Keratinocyte (primary cell): ENCODE data around the gene ARHGAP24. TPM values are rescaled to one million over a fixed set of nuclear protein-coding genes. Genes with fewer than 3 reads are reported as not detected.

Experiments used
- DNase-seq: peaks from one replicate; pipeline ENCODE4 v3.0.0-alpha.2; 2011; ENCODE audit warnings: low read depth, missing footprints, low spot score
- FAIRE-seq: peaks from 2 replicates; lab custom pipeline; 2011; peaks lifted over from hg19 to GRCh38; lab: Jason Lieb, UNC
- H2AFZ ChIP-seq: 2 replicates; pipeline ENCODE4 v1.6.0; 2012; ENCODE audit warnings: low read length, control low read depth, inconsistent platforms; ENCODE audit not compliant: control insufficient read depth
- H3K27ac ChIP-seq: 2 replicates; pipeline ENCODE4 v1.5.1; 2011; ENCODE audit warnings: low read length; ENCODE audit not compliant: control insufficient read depth, insufficient read depth
- H3K27me3 ChIP-seq: 3 replicates; pipeline ENCODE4 v1.6.0; 2011; ENCODE audit warnings: low read length; ENCODE audit not compliant: control insufficient read depth, insufficient read depth; ENCODE audit errors: extremely low read depth
- H3K36me3 ChIP-seq, 2 experiments: 2 replicates in 1 of 2; 3 replicates in 1 of 2; pipeline ENCODE4 v1.5.1; 2011; ENCODE audit warnings: low read length in 2 of 2, mild to moderate bottlenecking in 1 of 2; ENCODE audit not compliant: control insufficient read depth in 2 of 2, insufficient read depth in 2 of 2; ENCODE audit errors: extremely low read depth in 1 of 2
- H3K4me1 ChIP-seq: 3 replicates; pipeline ENCODE4 v1.5.1; 2011; ENCODE audit warnings: low read length; ENCODE audit not compliant: control insufficient read depth, insufficient read depth; ENCODE audit errors: extremely low read depth
- H3K4me2 ChIP-seq: 3 replicates; pipeline ENCODE4 v1.6.0; 2011; ENCODE audit warnings: low read depth, low read length; ENCODE audit not compliant: control insufficient read depth, insufficient read depth; ENCODE audit errors: extremely low read depth
- H3K4me3 ChIP-seq, 3 experiments: fragments of 200-600 bp in 1 of 3; sonication (generic) in 1 of 3; 2 replicates in 2 of 3; 3 replicates in 1 of 3; pipeline ENCODE4 v1.5.1; 2011 to 2016; ENCODE audit warnings: low read length in 3 of 3, mild to moderate bottlenecking in 3 of 3, control low read depth in 2 of 3, inconsistent platforms in 1 of 3, low read depth in 1 of 3, mixed read lengths in 1 of 3, mixed run types in 1 of 3, moderate library complexity in 1 of 3; ENCODE audit not compliant: control insufficient read depth in 2 of 3, insufficient read depth in 2 of 3; ENCODE audit errors: extremely low read depth in 1 of 3
- H3K79me2 ChIP-seq: 2 replicates; pipeline ENCODE4 v1.6.0; 2012; ENCODE audit warnings: low read length; ENCODE audit not compliant: control insufficient read depth, insufficient read depth
- H3K9ac ChIP-seq: 3 replicates; pipeline ENCODE4 v1.6.0; 2011; ENCODE audit warnings: low read length; ENCODE audit not compliant: control insufficient read depth, insufficient read depth; ENCODE audit errors: extremely low read depth
- H3K9me1 ChIP-seq: 3 replicates; pipeline ENCODE4 v1.6.0; 2011; ENCODE audit warnings: low read length; ENCODE audit not compliant: control insufficient read depth, insufficient read depth; ENCODE audit errors: extremely low read depth
- H3K9me3 ChIP-seq: 2 replicates; pipeline ENCODE4 v1.5.1; 2012; ENCODE audit warnings: low read depth, low read length; ENCODE audit not compliant: control insufficient read depth
- H4K20me1 ChIP-seq: 3 replicates; pipeline ENCODE4 v1.6.0; 2011; ENCODE audit warnings: low read length; ENCODE audit not compliant: control insufficient read depth, insufficient read depth; ENCODE audit errors: extremely low read depth
- CTCF ChIP-seq, 3 experiments: IDR thresholded peaks in 1 of 3; conservative IDR thresholded peaks in 1 of 3; optimal IDR thresholded peaks in 1 of 3; 2 replicates in 2 of 3; 3 replicates in 1 of 3; pipeline versions ENCODE3 to v1.5.1; 2011; ENCODE audit warnings: low read length in 3 of 3, mild to moderate bottlenecking in 3 of 3, moderate library complexity in 2 of 3, control low read depth in 1 of 3, inconsistent platforms in 1 of 3; ENCODE audit not compliant: insufficient read depth in 2 of 3; ENCODE audit errors: extremely low read depth in 1 of 3
- EZH2 ChIP-seq: IDR thresholded peaks from one replicate; pipeline ENCODE4 v1.6.1; 2012; ENCODE audit warnings: inconsistent platforms, mild to moderate bottlenecking, low read length, moderate library complexity
- dilution Hi-C: fragments of 300-500 bp; cut with MboI; formaldehyde crosslinking; loops from one replicate; pipeline ENCODE4 v1.7.0; 2020; ENCODE audit warnings: low sequenced_read_pairs; ENCODE audit not compliant: extremely low pct_ligation_motif_present
- polyA plus RNA-seq, 5 experiments: library from polyadenylated mRNA; depleted of rRNA in 3 of 5; stranded (reverse) in 3 of 5; stranded (forward) in 1 of 5; unstranded in 1 of 5; fragments of >200 nt; gene quantifications; 1 replicate in 1 of 5; 2 replicates in 3 of 5; 3 replicates in 1 of 5; pipeline versions ENCODE4 v1.2.1 to v1.2.3, GENCODE V29; 2011 to 2012; ENCODE audit warnings: missing spikeins in 2 of 5, low read depth in 1 of 5, low replicate concordance in 1 of 5

Gene ARHGAP24
- polyA plus RNA-seq, 1 donor (not counting 4 experiments of a cell fraction or from before 2014, with no cell fraction given): 0.87 TPM

- Histone ChIP-seq H3K9ac (no peak overlapping the region), H4K20me1 (no peaks in the 10 kb centered on the region), H3K9me3 (no peaks in the 10 kb centered on the region), H3K79me2 (no peaks in the 10 kb centered on the region), H3K27me3 (no peaks in the 10 kb centered on the region), H3K9me1 (no peaks in the 10 kb centered on the region), H3K36me3 (no peaks in the 10 kb centered on the region), H3K4me2 (no peak overlapping the region), H2AFZ (no peak overlapping the region), H3K4me1 (peaks cover 3% of the 10 kb centered on the region), H3K4me3 (no peak overlapping the region), H3K27ac (no peak overlapping the region)
- DNase-seq (no peak), FAIRE-seq (no peak)
- dilution Hi-C loops: no loop called here
- TF ChIP-seq CTCF (optimal IDR thresholded peaks at IDR 0.05 in 1 of 3, IDR thresholded peaks at IDR 0.05 in 1 of 3, conservative IDR thresholded peaks at IDR 0.05 in 1 of 3; ENCODE audit: extremely low read depth in 1 of 3, insufficient read depth in 2 of 3, low read length in 3 of 3): no peak
- no peak for TF ChIP-seq EZH2
These were observed 312.2 kb downstream of the ARHGAP24 start for GRCh38 chr4:85787133-85787532.

GRCh38 chr4:85788604-85789003 lies 313.7 kb downstream of the ARHGAP24 start:
- no peak overlapping the region for H3K9ac ChIP-seq
- no peaks in the 10 kb centered on the region for H3K36me3 ChIP-seq
- dilution Hi-C loops: no loop called here
- H3K79me2 ChIP-seq: no peaks in the 10 kb centered on the region
- H3K4me3 ChIP-seq: no peak overlapping the region
- H3K4me2 ChIP-seq: no peak overlapping the region
- H3K9me3 ChIP-seq: no peaks in the 10 kb centered on the region
- H3K27me3 ChIP-seq: no peaks in the 10 kb centered on the region
- no peak overlapping the region for H2AFZ ChIP-seq
- H3K4me1 ChIP-seq: peaks cover 2% of the 10 kb centered on the region
- no peaks in the 10 kb centered on the region for H3K9me1 ChIP-seq
- no peaks in the 10 kb centered on the region for H4K20me1 ChIP-seq
- H3K27ac ChIP-seq: no peak overlapping the region
- TF ChIP-seq EZH2: no peak
- no peak for TF ChIP-seq CTCF (optimal IDR thresholded peaks at IDR 0.05 in 1 of 3, IDR thresholded peaks at IDR 0.05 in 1 of 3, conservative IDR thresholded peaks at IDR 0.05 in 1 of 3; ENCODE audit: extremely low read depth in 1 of 3, insufficient read depth in 2 of 3, low read length in 3 of 3)
- FAIRE-seq: no peak
- DNase-seq: no peak
